ENCODE results near the gene NRG3. TPM values are rescaled to one million over a fixed set of nuclear protein-coding genes. Genes with fewer than 3 reads are reported as not detected.

The NRG3 gene
- total RNA-seq, 2 experiments from 2014 or later: not detected

DNA sequence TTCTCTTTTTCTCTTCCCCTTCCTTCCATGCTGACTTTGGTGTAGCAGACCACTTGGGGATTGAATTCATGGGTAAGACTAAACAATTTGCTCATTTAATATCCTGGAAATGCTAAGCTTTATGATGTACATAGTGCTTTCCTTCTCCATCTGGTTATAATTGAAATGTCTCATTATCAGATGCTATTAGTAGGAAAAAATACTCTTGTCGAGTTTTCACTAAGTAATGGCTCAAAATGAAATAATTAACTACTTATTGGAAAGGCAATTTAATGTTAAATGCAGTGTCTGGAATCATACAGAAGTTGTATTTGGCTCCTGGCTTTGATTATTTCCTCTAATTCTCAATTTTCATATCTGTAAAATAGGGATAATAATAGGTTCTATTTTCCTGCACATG, 990.4 kb downstream of the NRG3 start:
- Mint-ChIP-seq H3K27me3 (no peaks in the 10 kb centered on the region), H3K4me3 (no peak overlapping the region), H3K4me1 (ENCODE audit: low read depth) (no peaks in the 10 kb centered on the region), H3K9me3 (peaks cover 2% of the 10 kb centered on the region), H3K27ac (no peak overlapping the region), H3K36me3 (ENCODE audit: low read depth) (no peaks in the 10 kb centered on the region)
- Histone ChIP-seq H3K4me3 (ENCODE audit: low read length) (no peak overlapping the region), H3K27ac (ENCODE audit: low read depth in 1 of 2, low read length in 2 of 2) (no peak overlapping the region), H3K4me1 (ENCODE audit: insufficient read depth, low read length) (no peaks in the 10 kb centered on the region), H3K36me3 (ENCODE audit: insufficient read depth, low read length) (no peaks in the 10 kb centered on the region), H3K27me3 (ENCODE audit: control insufficient read depth in 1 of 2, insufficient read depth in 2 of 2, low read length in 2 of 2) (no peaks in the 10 kb centered on the region), H3K9me3 (ENCODE audit: control insufficient read depth in 1 of 2, insufficient read depth in 1 of 2, low read length in 2 of 2) (no peaks in the 10 kb centered on the region)
- intact Hi-C loops (cut with DNase I, micrococcal nuclease): no loop called here
- ChIA-PET CTCF (no interaction called here), POLR2A (no interaction called here)
- no peak for DNase-seq
- ATAC-seq (ENCODE audit: poor library complexity): no peak
- TF ChIP-seq, protein P1, sequence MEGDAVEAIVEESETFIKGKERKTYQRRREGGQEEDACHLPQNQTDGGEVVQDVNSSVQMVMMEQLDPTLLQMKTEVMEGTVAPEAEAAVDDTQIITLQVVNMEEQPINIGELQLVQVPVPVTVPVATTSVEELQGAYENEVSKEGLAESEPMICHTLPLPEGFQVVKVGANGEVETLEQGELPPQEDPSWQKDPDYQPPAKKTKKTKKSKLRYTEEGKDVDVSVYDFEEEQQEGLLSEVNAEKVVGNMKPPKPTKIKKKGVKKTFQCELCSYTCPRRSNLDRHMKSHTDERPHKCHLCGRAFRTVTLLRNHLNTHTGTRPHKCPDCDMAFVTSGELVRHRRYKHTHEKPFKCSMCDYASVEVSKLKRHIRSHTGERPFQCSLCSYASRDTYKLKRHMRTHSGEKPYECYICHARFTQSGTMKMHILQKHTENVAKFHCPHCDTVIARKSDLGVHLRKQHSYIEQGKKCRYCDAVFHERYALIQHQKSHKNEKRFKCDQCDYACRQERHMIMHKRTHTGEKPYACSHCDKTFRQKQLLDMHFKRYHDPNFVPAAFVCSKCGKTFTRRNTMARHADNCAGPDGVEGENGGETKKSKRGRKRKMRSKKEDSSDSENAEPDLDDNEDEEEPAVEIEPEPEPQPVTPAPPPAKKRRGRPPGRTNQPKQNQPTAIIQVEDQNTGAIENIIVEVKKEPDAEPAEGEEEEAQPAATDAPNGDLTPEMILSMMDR (IDR thresholded peaks at IDR 0.05): no peak

DNA sequence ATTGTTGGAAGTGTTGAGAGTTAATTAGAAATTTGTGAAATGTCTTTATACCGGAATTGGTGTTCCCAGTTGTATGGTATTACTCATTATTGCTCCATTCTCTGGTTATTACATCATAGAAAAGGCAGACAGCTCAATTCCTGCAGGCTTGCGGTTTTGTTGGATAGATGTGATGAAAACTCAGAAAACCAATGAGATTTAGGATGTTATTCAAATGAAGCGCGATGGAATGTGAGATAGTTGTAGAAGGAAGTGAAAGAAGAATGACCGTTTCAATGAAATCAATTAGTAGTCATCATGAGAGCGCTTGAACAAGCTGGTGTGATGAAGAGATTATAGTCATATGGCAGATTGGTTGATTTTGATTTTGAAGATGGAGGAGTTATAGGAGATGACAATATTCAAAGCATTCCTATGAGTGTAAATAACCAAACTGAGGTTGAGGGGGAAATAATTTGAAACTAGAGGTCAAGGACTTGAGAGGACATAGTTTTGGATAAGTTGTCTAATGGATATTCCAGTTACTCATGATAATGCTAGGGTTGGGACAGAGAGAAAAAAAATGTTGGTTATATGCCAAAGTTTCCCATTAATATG, 991.5 kb downstream of the NRG3 start:
- no peak overlapping the region for H3K4me3 ChIP-seq (ENCODE audit: low read length)
- Mint-ChIP-seq H3K4me3 (no peak overlapping the region), H3K4me1 (ENCODE audit: low read depth) (no peaks in the 10 kb centered on the region), H3K9me3 (peaks cover 2% of the 10 kb centered on the region), H3K36me3 (ENCODE audit: low read depth) (no peaks in the 10 kb centered on the region), H3K27ac (no peak overlapping the region), H3K27me3 (no peaks in the 10 kb centered on the region)
- DNase-seq (no peak), ATAC-seq (ENCODE audit: poor library complexity) (no peak)
- no peaks in the 10 kb centered on the region for H3K4me1 ChIP-seq (ENCODE audit: insufficient read depth, low read length)
- no peaks in the 10 kb centered on the region for H3K27me3 ChIP-seq (ENCODE audit: control insufficient read depth in 1 of 2, insufficient read depth in 2 of 2, low read length in 2 of 2)
- H3K36me3 ChIP-seq (ENCODE audit: insufficient read depth, low read length): no peaks in the 10 kb centered on the region
- CTCF ChIA-PET: no interaction called here
- no peak overlapping the region for H3K27ac ChIP-seq (ENCODE audit: low read depth in 1 of 2, low read length in 2 of 2)
- TF ChIP-seq, protein P1 (IDR thresholded peaks at IDR 0.05): no peak
- POLR2A ChIA-PET: no interaction called here
- H3K9me3 ChIP-seq (ENCODE audit: control insufficient read depth in 1 of 2, insufficient read depth in 1 of 2, low read length in 2 of 2): no peaks in the 10 kb centered on the region
- intact Hi-C loops (cut with DNase I, micrococcal nuclease): no loop called here

DNA sequence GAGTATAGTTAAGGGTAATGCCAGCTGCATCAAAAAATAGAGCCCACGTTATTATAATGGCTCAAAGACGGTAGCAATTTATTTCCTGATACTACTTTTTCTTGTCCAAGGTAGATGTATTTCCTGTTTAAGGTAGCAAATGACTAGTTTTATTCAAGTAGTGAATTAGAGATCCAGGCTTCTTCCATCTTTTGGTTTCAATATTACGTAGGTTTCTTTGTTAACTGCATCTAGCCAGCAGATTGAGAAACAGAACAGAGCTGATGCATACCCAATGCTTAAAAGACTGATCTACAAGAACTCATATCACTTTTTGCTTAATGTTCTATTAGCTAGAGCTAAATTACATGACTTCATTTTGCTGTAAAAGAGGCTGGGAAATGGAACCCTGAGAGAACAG, 992.1 kb downstream of the NRG3 start:
- H3K4me3 Mint-ChIP-seq: no peak overlapping the region
- no peaks in the 10 kb centered on the region for H3K27me3 Mint-ChIP-seq

More for the DNA sequence above, 992.1 kb downstream of the NRG3 start:
- TF ChIP-seq, protein P1 (IDR thresholded peaks at IDR 0.05): no peak
- POLR2A ChIA-PET: no interaction called here
- no peak for DNase-seq
- intact Hi-C loops (cut with DNase I, micrococcal nuclease): no loop called here
- Mint-ChIP-seq H3K27ac (no peak overlapping the region), H3K36me3 (ENCODE audit: low read depth) (no peaks in the 10 kb centered on the region), H3K9me3 (peaks cover 2% of the 10 kb centered on the region), H3K4me1 (ENCODE audit: low read depth) (no peaks in the 10 kb centered on the region)
- Histone ChIP-seq H3K27ac (ENCODE audit: low read depth in 1 of 2, low read length in 2 of 2) (no peak overlapping the region), H3K4me1 (ENCODE audit: insufficient read depth, low read length) (no peaks in the 10 kb centered on the region), H3K4me3 (ENCODE audit: low read length) (no peak overlapping the region), H3K27me3 (ENCODE audit: control insufficient read depth in 1 of 2, insufficient read depth in 2 of 2, low read length in 2 of 2) (no peaks in the 10 kb centered on the region), H3K9me3 (ENCODE audit: control insufficient read depth in 1 of 2, insufficient read depth in 1 of 2, low read length in 2 of 2) (no peaks in the 10 kb centered on the region), H3K36me3 (ENCODE audit: insufficient read depth, low read length) (no peaks in the 10 kb centered on the region)
- no peak for ATAC-seq (ENCODE audit: poor library complexity)
- CTCF ChIA-PET: no interaction called here
